Measurements from ENCODE around the gene GALNT6. TPM values are rescaled to one million over a fixed set of nuclear protein-coding genes. Genes with fewer than 3 reads are reported as not detected.

Gene GALNT6
- total RNA-seq, 1 donor from 2014 or later: 24.0 TPM

DNA sequence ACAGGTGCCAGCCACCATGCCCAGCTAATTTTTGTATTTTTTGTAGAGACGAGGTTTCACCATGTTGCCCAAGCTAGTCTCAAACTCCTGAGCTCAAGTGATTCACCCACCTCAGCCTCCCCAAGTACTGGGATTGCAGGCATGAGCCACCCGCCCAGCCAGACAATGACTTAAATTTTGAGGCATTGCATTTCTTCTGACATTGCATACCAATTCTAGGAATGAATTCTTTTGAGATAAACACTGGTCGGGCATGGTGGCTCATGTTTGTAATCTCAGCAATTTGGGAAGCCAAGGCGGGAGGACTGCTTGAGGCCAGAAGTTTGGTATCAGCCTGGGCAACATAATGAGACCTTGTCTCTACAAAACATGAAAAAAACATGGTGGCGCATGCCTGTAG lies 42.2 kb downstream of the GALNT6 start:
- intact Hi-C loops (cut with DNase I): no loop called here
- H3K36me3 ChIP-seq: no peaks in the 10 kb centered on the region
- ATAC-seq: no peak

DNA sequence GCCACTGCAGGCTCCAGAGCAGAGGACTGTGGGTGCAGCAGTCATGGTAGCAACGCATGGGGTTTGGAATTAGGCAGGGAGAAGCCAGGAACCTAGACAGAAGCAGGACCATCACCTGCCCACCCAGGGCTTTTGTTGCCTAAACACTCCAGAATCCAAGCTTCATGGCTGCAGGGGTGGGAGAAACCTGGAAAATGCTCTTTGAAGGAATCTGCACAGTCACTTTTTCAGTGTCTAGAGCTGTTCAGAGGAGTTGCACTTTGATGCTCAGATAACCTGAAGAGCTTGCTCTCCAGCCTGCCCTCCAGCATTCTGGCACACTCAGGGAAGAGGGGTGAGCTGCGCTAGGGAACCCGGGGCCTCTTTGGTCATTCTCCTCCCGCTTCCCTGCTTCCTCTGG lies 43.1 kb downstream of the GALNT6 start:
- Histone ChIP-seq H3K27me3 (ENCODE audit: low read depth) (no peaks in the 10 kb centered on the region), H3K27ac (no peak overlapping the region), H3K4me1 (no peaks in the 10 kb centered on the region), H3K4me3 (no peak overlapping the region), H3K9me3 (no peaks in the 10 kb centered on the region), H3K36me3 (no peaks in the 10 kb centered on the region)
- intact Hi-C loops (cut with DNase I): no loop called here
- ATAC-seq (no peak), DNase-seq (no peak)
- TF ChIP-seq, protein P1, sequence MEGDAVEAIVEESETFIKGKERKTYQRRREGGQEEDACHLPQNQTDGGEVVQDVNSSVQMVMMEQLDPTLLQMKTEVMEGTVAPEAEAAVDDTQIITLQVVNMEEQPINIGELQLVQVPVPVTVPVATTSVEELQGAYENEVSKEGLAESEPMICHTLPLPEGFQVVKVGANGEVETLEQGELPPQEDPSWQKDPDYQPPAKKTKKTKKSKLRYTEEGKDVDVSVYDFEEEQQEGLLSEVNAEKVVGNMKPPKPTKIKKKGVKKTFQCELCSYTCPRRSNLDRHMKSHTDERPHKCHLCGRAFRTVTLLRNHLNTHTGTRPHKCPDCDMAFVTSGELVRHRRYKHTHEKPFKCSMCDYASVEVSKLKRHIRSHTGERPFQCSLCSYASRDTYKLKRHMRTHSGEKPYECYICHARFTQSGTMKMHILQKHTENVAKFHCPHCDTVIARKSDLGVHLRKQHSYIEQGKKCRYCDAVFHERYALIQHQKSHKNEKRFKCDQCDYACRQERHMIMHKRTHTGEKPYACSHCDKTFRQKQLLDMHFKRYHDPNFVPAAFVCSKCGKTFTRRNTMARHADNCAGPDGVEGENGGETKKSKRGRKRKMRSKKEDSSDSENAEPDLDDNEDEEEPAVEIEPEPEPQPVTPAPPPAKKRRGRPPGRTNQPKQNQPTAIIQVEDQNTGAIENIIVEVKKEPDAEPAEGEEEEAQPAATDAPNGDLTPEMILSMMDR (IDR thresholded peaks at IDR 0.05): no peak

More for the DNA sequence above, 42.2 kb downstream of the GALNT6 start:
- H3K4me1 ChIP-seq: no peaks in the 10 kb centered on the region
- no peak for DNase-seq
- TF ChIP-seq, protein P1 (IDR thresholded peaks at IDR 0.05): no peak
- no peaks in the 10 kb centered on the region for H3K9me3 ChIP-seq
- H3K4me3 ChIP-seq: no peak overlapping the region
- H3K27me3 ChIP-seq (ENCODE audit: low read depth): no peaks in the 10 kb centered on the region
- H3K27ac ChIP-seq: no peak overlapping the region

DNA sequence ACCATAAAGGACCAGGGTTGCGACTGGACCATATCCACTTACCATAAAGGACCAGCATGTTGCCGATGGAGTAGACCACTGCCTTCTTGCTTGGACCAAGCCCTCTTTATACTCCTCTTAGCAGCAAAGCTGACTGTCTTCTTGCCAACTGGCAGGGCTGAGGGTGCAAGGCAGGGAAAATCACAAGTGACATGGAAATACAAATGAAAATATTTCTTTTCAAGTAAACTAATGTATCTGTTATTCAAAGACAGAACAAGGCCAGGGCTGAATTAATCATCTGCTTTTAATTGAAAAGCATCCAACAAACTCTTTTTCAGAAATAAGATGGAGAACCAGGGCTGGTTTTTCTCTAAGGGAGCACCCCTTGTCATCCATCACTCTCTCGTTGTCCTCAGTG lies 44.6 kb downstream of the GALNT6 start, which contains the start of gene CELA1:
TSS of gene CELA1 (minus strand) at position 99 of the 400 bp plus-strand sequence. CDS start at position 58, 41 bp downstream.
- ATAC-seq (no peak), DNase-seq (no peak)
- no peak within 1 kb of the TSS for H3K27ac ChIP-seq
- no peak within 1 kb of the TSS for H3K4me3 ChIP-seq
- no peaks in the 10 kb centered on the region for H3K36me3 ChIP-seq
- no peaks in the 10 kb centered on the region for H3K4me1 ChIP-seq
- no peaks in the 10 kb centered on the region for H3K9me3 ChIP-seq
- no peaks in the 10 kb centered on the region for H3K27me3 ChIP-seq (ENCODE audit: low read depth)
- intact Hi-C loops (cut with DNase I): no loop called here
- TF ChIP-seq, protein P1 (IDR thresholded peaks at IDR 0.05): no peak

DNA sequence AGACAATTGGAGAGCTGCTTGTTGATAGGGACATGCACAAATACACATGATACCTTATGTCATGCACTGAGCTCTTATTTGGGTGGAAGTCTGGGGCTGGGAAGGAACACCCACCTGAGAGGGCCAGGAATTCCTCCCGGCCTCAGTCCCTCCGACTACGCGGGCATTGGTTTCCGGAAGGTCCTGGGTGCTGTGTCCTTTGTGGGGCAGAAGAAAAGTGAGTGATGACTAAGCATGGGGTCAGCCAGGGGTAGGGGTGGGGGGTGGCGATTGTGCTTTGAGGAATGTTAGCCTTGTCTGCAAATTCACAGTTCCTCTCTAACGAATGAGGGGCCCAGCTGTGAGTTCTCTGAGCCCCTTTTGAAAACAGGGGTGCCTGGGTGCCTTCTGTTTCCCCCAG lies 45.5 kb downstream of the GALNT6 start:
- intact Hi-C loops (cut with DNase I): no loop called here
- H3K27ac ChIP-seq: no peak overlapping the region
- H3K4me1 ChIP-seq: peaks cover 3% of the 10 kb centered on the region
- H3K4me3 ChIP-seq: no peak overlapping the region
- no peaks in the 10 kb centered on the region for H3K9me3 ChIP-seq
- DNase-seq (no peak), ATAC-seq (no peak)
- no peaks in the 10 kb centered on the region for H3K27me3 ChIP-seq (ENCODE audit: low read depth)
- H3K36me3 ChIP-seq: no peaks in the 10 kb centered on the region
- TF ChIP-seq, protein P1 (IDR thresholded peaks at IDR 0.05): no peak

DNA sequence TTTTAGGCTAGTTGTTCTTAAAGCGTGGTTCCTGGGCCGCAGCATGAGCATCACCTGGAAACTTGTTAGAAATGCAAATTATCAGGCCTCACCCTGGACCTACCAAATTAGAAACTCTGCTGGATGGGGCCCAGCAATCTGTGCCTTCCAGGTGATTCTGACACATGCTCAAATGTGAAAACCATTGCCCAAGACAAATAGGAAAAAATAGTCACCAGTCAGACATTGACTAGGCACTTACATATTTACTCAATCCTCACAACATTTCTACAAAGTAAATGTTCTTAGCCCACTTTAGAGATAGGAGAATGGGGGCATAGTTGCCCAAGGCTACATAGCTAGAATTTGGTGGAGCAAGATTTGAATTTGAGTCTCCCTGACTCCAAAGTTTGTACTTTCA lies 48.0 kb downstream of the GALNT6 start:
- no peak overlapping the region for H3K4me3 ChIP-seq
- TF ChIP-seq, protein P1 (IDR thresholded peaks at IDR 0.05): no peak
- no peaks in the 10 kb centered on the region for H3K27me3 ChIP-seq (ENCODE audit: low read depth)
- no peaks in the 10 kb centered on the region for H3K36me3 ChIP-seq
- intact Hi-C loops (cut with DNase I): no loop called here
- no peak overlapping the region for H3K27ac ChIP-seq
- H3K4me1 ChIP-seq: peaks cover 3% of the 10 kb centered on the region
- ATAC-seq (no peak), DNase-seq (no peak)
- H3K9me3 ChIP-seq: no peaks in the 10 kb centered on the region

DNA sequence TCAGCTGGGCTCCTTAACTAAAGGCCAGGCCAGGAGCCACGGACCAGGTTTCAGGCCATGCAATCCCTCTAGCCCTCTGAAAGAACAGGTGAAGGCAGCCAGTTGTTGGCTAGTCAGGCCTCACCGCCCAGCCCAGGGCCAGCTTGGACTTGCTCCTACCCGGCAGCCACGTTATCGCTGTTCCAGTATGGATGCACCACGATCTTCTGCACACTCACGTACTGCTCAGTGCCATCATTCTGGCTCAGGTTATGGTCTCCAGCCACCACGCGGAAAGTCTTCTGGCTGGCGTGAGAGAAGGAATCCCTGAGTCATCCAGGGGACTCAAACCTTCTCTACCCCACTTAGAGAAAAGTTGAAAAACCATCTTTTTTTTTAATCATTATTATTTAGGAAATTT lies 48.8 kb downstream of the GALNT6 start:
- ATAC-seq (no peak), DNase-seq (no peak)
- Histone ChIP-seq H3K36me3 (no peaks in the 10 kb centered on the region), H3K4me3 (no peak overlapping the region), H3K27me3 (ENCODE audit: low read depth) (no peaks in the 10 kb centered on the region), H3K27ac (no peak overlapping the region), H3K9me3 (no peaks in the 10 kb centered on the region), H3K4me1 (peaks cover 3% of the 10 kb centered on the region)
- TF ChIP-seq, protein P1 (IDR thresholded peaks at IDR 0.05): no peak
- intact Hi-C loops (cut with DNase I): no loop called here
